Parathyroid adenoma (tissue), 2 donors: ENCODE data around the gene NCKAP5.

Source experiments
- H2AFZ ChIP-seq: fragments of 300-600 bp; sonication (generic); one replicate; pipeline ENCODE4 v1.7.0; 2017; ENCODE audit warnings: antibody characterized with exemption, mild to moderate bottlenecking
- H3K27ac ChIP-seq: fragments of 300-600 bp; sonication (generic); one replicate; pipeline ENCODE4 v1.7.0; 2017
- H3K27me3 ChIP-seq: fragments of 300-600 bp; sonication (generic); one replicate; pipeline ENCODE4 v1.7.0; 2017; ENCODE audit warnings: low read length; ENCODE audit not compliant: control insufficient read depth, insufficient read depth
- H3K36me3 ChIP-seq: fragments of 300-600 bp; sonication (generic); one replicate; pipeline ENCODE4 v1.7.0; 2017; ENCODE audit warnings: low read length; ENCODE audit not compliant: control insufficient read depth, insufficient read depth
- H3K4me1 ChIP-seq: fragments of 300-600 bp; sonication (generic); one replicate; pipeline ENCODE4 v1.7.0; 2017; ENCODE audit warnings: control low read depth
- H3K4me2 ChIP-seq: fragments of 300-600 bp; sonication (generic); one replicate; pipeline ENCODE4 v1.7.0; 2017; ENCODE audit warnings: low read length
- H3K4me3 ChIP-seq: fragments of 300-600 bp; sonication (generic); one replicate; pipeline ENCODE4 v1.7.0; 2017; ENCODE audit warnings: low read depth, low read length
- H3K79me2 ChIP-seq: fragments of 300-600 bp; sonication (generic); one replicate; pipeline ENCODE4 v1.7.0; 2017; ENCODE audit warnings: control low read depth
- H3K9ac ChIP-seq: fragments of 300-600 bp; sonication (generic); one replicate; pipeline ENCODE4 v1.7.0; 2017; ENCODE audit warnings: mild to moderate bottlenecking
- H3K9me3 ChIP-seq: fragments of 300-600 bp; sonication (generic); one replicate; pipeline ENCODE4 v1.7.0; 2017; ENCODE audit warnings: low read length; ENCODE audit not compliant: control insufficient read depth
- CTCF ChIP-seq: fragments of 300-600 bp; sonication (generic); IDR thresholded peaks from one replicate; pipeline ENCODE4 v1.7.0; 2017; ENCODE audit warnings: antibody characterized with exemption, mild to moderate bottlenecking
- donor health status: primary hyperparathyroidism.

NCKAP5 gene

GRCh38 chr2:132849118-132849517, 719.1 kb downstream of the NCKAP5 start:
- H3K27ac ChIP-seq: no peak overlapping the region
- no peak overlapping the region for H3K4me3 ChIP-seq
- H3K4me1 ChIP-seq: no peaks in the 10 kb centered on the region
- no peak overlapping the region for H2AFZ ChIP-seq
- no peaks in the 10 kb centered on the region for H3K36me3 ChIP-seq
- H3K27me3 ChIP-seq: no peaks in the 10 kb centered on the region
- no peak overlapping the region for H3K4me2 ChIP-seq
- no peaks in the 10 kb centered on the region for H3K79me2 ChIP-seq
- H3K9ac ChIP-seq: no peak overlapping the region
- no peak for TF ChIP-seq CTCF
- H3K9me3 ChIP-seq: no peaks in the 10 kb centered on the region

GRCh38 chr2:132845339-132845738, 722.9 kb downstream of the NCKAP5 start:
- no peak overlapping the region for H2AFZ ChIP-seq
- H3K4me3 ChIP-seq: no peak overlapping the region
- H3K79me2 ChIP-seq: no peaks in the 10 kb centered on the region
- no peak overlapping the region for H3K27ac ChIP-seq
- no peak overlapping the region for H3K4me2 ChIP-seq
- H3K9me3 ChIP-seq: no peaks in the 10 kb centered on the region
- no peaks in the 10 kb centered on the region for H3K36me3 ChIP-seq
- no peaks in the 10 kb centered on the region for H3K4me1 ChIP-seq
- no peak for TF ChIP-seq CTCF
- H3K27me3 ChIP-seq: no peaks in the 10 kb centered on the region
- no peak overlapping the region for H3K9ac ChIP-seq

- H3K9me3 ChIP-seq: no peaks in the 10 kb centered on the region
- H3K9ac ChIP-seq: no peak overlapping the region
- no peak overlapping the region for H2AFZ ChIP-seq
- no peaks in the 10 kb centered on the region for H3K27me3 ChIP-seq
- no peak for TF ChIP-seq CTCF
- H3K36me3 ChIP-seq: no peaks in the 10 kb centered on the region
- no peak overlapping the region for H3K4me2 ChIP-seq
- no peaks in the 10 kb centered on the region for H3K79me2 ChIP-seq
- H3K4me3 ChIP-seq: no peak overlapping the region
- H3K4me1 ChIP-seq: no peaks in the 10 kb centered on the region
- H3K27ac ChIP-seq: no peak overlapping the region
Measured at GRCh38 chr2:132844585-132844984, 723.7 kb downstream of the NCKAP5 start.

- H3K79me2 ChIP-seq: no peaks in the 10 kb centered on the region
- TF ChIP-seq CTCF: no peak
- no peaks in the 10 kb centered on the region for H3K27me3 ChIP-seq
- no peaks in the 10 kb centered on the region for H3K9me3 ChIP-seq
- no peak overlapping the region for H3K9ac ChIP-seq
- H2AFZ ChIP-seq: no peak overlapping the region
- no peaks in the 10 kb centered on the region for H3K36me3 ChIP-seq
- H3K4me2 ChIP-seq: no peak overlapping the region
- no peaks in the 10 kb centered on the region for H3K4me1 ChIP-seq
- H3K27ac ChIP-seq: no peak overlapping the region
- H3K4me3 ChIP-seq: no peak overlapping the region
Measured at GRCh38 chr2:132837769-132838168, 730.5 kb downstream of the NCKAP5 start.

- no peak overlapping the region for H3K4me2 ChIP-seq
- no peaks in the 10 kb centered on the region for H3K9me3 ChIP-seq
- TF ChIP-seq CTCF: no peak
- no peak overlapping the region for H3K4me3 ChIP-seq
- no peak overlapping the region for H3K27ac ChIP-seq
- H3K27me3 ChIP-seq: no peaks in the 10 kb centered on the region
- no peaks in the 10 kb centered on the region for H3K36me3 ChIP-seq
- no peak overlapping the region for H3K9ac ChIP-seq
- no peaks in the 10 kb centered on the region for H3K4me1 ChIP-seq
- no peak overlapping the region for H2AFZ ChIP-seq
- no peaks in the 10 kb centered on the region for H3K79me2 ChIP-seq
Measured at GRCh38 chr2:132830321-132830827, 737.9 kb downstream of the NCKAP5 start.
